Measurements from ENCODE around the gene C4orf46. TPM values are rescaled to one million over a fixed set of nuclear protein-coding genes. Genes with fewer than 3 reads are reported as not detected.

Gene C4orf46
- total RNA-seq, 1 donor from 2014 or later: 8.4 TPM

DNA sequence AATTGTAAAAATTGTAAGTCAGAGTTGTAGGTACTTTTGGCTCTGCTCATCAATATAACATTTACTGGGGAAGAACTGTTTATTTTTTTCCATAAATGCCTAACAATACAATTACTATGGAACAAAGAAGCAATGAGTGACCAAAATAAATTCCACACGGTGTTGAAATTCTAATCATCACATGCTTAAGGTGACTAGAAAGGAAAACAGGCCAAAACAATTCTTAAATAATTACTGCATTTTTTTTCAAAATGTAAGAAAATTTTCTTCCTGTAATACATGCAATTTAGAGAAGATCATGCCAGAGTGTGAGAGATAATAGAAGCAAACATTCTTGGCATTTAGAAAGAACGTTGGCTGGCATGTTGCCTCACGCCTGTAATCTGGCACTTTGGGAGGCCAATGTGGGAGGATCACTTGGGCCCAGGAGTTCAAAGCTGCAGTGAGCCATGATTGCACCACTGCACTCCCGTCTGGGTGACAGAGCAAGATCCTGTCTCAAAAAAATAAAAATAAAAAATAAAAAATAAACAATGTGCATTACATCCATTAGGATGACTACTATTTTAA, 22.5 kb downstream of the C4orf46 start:
- H3K9ac ChIP-seq (ENCODE audit: low read length): no peak overlapping the region
- H3K79me2 ChIP-seq (ENCODE audit: insufficient read depth, low read length): no peaks in the 10 kb centered on the region
- Mint-ChIP-seq H3K4me1 (ENCODE audit: low read depth, unreplicated experiment) (no peaks in the 10 kb centered on the region), H3K27ac (ENCODE audit: unreplicated experiment) (no peak overlapping the region), H3K4me3 (ENCODE audit: unreplicated experiment) (no peak overlapping the region), H3K27me3 (ENCODE audit: low read depth, unreplicated experiment) (no peaks in the 10 kb centered on the region), H3K36me3 (ENCODE audit: low read depth, unreplicated experiment) (no peaks in the 10 kb centered on the region), H3K9me3 (ENCODE audit: unreplicated experiment) (no peaks in the 10 kb centered on the region)
- DNase-seq (ENCODE audit: low read depth) (no peak), FAIRE-seq (no peak)
- no peaks in the 10 kb centered on the region for H3K9me3 ChIP-seq (ENCODE audit: insufficient read depth, low read depth, low read length)
- H4K20me1 ChIP-seq (ENCODE audit: insufficient read depth, low read length): no peaks in the 10 kb centered on the region
- H3K4me2 ChIP-seq (ENCODE audit: low read length): no peak overlapping the region
- H3K36me3 ChIP-seq (ENCODE audit: insufficient read depth, low read length): no peaks in the 10 kb centered on the region
- H3K27ac ChIP-seq (ENCODE audit: low read depth, low read length): no peak overlapping the region
- H2AFZ ChIP-seq (ENCODE audit: low read depth, low read length): no peak overlapping the region
- H3K27me3 ChIP-seq (ENCODE audit: insufficient read depth, low read length): no peaks in the 10 kb centered on the region
- TF ChIP-seq, protein P1, sequence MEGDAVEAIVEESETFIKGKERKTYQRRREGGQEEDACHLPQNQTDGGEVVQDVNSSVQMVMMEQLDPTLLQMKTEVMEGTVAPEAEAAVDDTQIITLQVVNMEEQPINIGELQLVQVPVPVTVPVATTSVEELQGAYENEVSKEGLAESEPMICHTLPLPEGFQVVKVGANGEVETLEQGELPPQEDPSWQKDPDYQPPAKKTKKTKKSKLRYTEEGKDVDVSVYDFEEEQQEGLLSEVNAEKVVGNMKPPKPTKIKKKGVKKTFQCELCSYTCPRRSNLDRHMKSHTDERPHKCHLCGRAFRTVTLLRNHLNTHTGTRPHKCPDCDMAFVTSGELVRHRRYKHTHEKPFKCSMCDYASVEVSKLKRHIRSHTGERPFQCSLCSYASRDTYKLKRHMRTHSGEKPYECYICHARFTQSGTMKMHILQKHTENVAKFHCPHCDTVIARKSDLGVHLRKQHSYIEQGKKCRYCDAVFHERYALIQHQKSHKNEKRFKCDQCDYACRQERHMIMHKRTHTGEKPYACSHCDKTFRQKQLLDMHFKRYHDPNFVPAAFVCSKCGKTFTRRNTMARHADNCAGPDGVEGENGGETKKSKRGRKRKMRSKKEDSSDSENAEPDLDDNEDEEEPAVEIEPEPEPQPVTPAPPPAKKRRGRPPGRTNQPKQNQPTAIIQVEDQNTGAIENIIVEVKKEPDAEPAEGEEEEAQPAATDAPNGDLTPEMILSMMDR (IDR thresholded peaks at IDR 0.05; ENCODE audit: insufficient read depth, low read depth, low read length): no peak
- no peaks in the 10 kb centered on the region for H3K4me1 ChIP-seq (ENCODE audit: insufficient read depth, low read length)
- H3K4me3 ChIP-seq (ENCODE audit: insufficient read depth, low read depth, low read length): no peak overlapping the region

DNA sequence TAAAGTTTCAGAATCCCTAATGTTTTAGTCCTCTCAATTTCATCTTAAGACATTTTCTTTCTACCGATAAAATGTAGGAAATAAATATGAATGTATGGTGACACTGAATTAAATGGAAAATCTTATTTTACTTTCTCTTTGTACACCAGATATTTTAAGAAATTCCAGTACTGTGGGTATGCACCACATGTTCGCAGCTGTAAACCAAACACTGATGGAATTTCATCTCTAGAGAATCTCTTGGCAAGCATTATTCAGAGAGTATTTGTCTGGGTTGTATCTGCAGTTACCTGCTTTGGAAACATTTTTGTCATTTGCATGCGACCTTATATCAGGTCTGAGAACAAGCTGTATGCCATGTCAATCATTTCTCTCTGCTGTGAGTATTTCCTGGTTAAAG, 26.9 kb downstream of the C4orf46 start:
- no peaks in the 10 kb centered on the region for H3K36me3 ChIP-seq (ENCODE audit: insufficient read depth, low read length)
- no peaks in the 10 kb centered on the region for H3K9me3 Mint-ChIP-seq (ENCODE audit: unreplicated experiment)
- no peaks in the 10 kb centered on the region for H3K36me3 Mint-ChIP-seq (ENCODE audit: low read depth, unreplicated experiment)
- no peaks in the 10 kb centered on the region for H4K20me1 ChIP-seq (ENCODE audit: insufficient read depth, low read length)
- no peak overlapping the region for H3K27ac ChIP-seq (ENCODE audit: low read depth, low read length)
- H3K27ac Mint-ChIP-seq (ENCODE audit: unreplicated experiment): no peak overlapping the region
- H3K4me2 ChIP-seq (ENCODE audit: low read length): no peak overlapping the region
- H3K4me1 Mint-ChIP-seq (ENCODE audit: low read depth, unreplicated experiment): no peaks in the 10 kb centered on the region
- H3K9me3 ChIP-seq (ENCODE audit: insufficient read depth, low read depth, low read length): no peaks in the 10 kb centered on the region
- no peaks in the 10 kb centered on the region for H3K79me2 ChIP-seq (ENCODE audit: insufficient read depth, low read length)
- H3K4me1 ChIP-seq (ENCODE audit: insufficient read depth, low read length): no peaks in the 10 kb centered on the region
- DNase-seq (ENCODE audit: low read depth): no peak
- no peak overlapping the region for H3K9ac ChIP-seq (ENCODE audit: low read length)
- H3K4me3 ChIP-seq (ENCODE audit: insufficient read depth, low read depth, low read length): no peak overlapping the region
- TF ChIP-seq, protein P1 (IDR thresholded peaks at IDR 0.05; ENCODE audit: insufficient read depth, low read depth, low read length): no peak
- TF ChIP-seq EZH2 (IDR thresholded peaks at IDR 0.05; ENCODE audit: insufficient read depth, low read length): no peak
- no peak overlapping the region for H2AFZ ChIP-seq (ENCODE audit: low read depth, low read length)
- H3K4me3 Mint-ChIP-seq (ENCODE audit: unreplicated experiment): no peak overlapping the region
- no peak for FAIRE-seq
- H3K27me3 ChIP-seq (ENCODE audit: insufficient read depth, low read length): no peaks in the 10 kb centered on the region
- no peaks in the 10 kb centered on the region for H3K27me3 Mint-ChIP-seq (ENCODE audit: low read depth, unreplicated experiment)

DNA sequence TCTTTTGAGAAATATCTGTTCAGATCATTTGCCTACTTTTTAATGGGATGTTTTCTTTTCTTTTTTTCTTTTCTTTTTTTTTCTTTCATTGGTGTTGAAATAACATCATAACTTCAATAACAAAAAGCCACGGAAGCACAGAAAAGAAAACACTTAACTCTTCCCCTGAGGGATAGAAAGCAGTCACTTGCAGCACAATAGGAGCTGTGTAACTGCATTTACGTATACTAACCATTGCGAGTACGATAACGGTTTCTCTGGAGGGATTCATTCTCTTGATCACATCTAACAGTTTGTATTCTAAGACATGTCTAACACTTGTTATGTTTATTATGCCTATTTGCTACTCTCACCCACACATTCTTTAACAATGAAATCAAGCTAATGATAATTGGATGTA, 27.3 kb downstream of the C4orf46 start:
- Histone ChIP-seq H3K4me2 (ENCODE audit: low read length) (no peak overlapping the region), H3K79me2 (ENCODE audit: insufficient read depth, low read length) (no peaks in the 10 kb centered on the region), H3K27ac (ENCODE audit: low read depth, low read length) (no peak overlapping the region), H3K9ac (ENCODE audit: low read length) (no peak overlapping the region), H3K36me3 (ENCODE audit: insufficient read depth, low read length) (no peaks in the 10 kb centered on the region), H4K20me1 (ENCODE audit: insufficient read depth, low read length) (no peaks in the 10 kb centered on the region), H3K4me3 (ENCODE audit: insufficient read depth, low read depth, low read length) (no peak overlapping the region), H2AFZ (ENCODE audit: low read depth, low read length) (no peak overlapping the region), H3K9me3 (ENCODE audit: insufficient read depth, low read depth, low read length) (no peaks in the 10 kb centered on the region), H3K4me1 (ENCODE audit: insufficient read depth, low read length) (no peaks in the 10 kb centered on the region), H3K27me3 (ENCODE audit: insufficient read depth, low read length) (no peaks in the 10 kb centered on the region)
- no peak for DNase-seq (ENCODE audit: low read depth)
- Mint-ChIP-seq H3K4me1 (ENCODE audit: low read depth, unreplicated experiment) (no peaks in the 10 kb centered on the region), H3K36me3 (ENCODE audit: low read depth, unreplicated experiment) (no peaks in the 10 kb centered on the region), H3K27me3 (ENCODE audit: low read depth, unreplicated experiment) (no peaks in the 10 kb centered on the region), H3K4me3 (ENCODE audit: unreplicated experiment) (no peak overlapping the region), H3K27ac (ENCODE audit: unreplicated experiment) (no peak overlapping the region), H3K9me3 (ENCODE audit: unreplicated experiment) (no peaks in the 10 kb centered on the region)
- FAIRE-seq: no peak
- TF ChIP-seq EZH2 (IDR thresholded peaks at IDR 0.05; ENCODE audit: insufficient read depth, low read length): no peak
- TF ChIP-seq, protein P1 (IDR thresholded peaks at IDR 0.05; ENCODE audit: insufficient read depth, low read depth, low read length): no peak

Measured in astrocyte (in vitro differentiated cells and primary cell).